ENCODE measurements around the gene ZDHHC21.

ZDHHC21 gene

DNA sequence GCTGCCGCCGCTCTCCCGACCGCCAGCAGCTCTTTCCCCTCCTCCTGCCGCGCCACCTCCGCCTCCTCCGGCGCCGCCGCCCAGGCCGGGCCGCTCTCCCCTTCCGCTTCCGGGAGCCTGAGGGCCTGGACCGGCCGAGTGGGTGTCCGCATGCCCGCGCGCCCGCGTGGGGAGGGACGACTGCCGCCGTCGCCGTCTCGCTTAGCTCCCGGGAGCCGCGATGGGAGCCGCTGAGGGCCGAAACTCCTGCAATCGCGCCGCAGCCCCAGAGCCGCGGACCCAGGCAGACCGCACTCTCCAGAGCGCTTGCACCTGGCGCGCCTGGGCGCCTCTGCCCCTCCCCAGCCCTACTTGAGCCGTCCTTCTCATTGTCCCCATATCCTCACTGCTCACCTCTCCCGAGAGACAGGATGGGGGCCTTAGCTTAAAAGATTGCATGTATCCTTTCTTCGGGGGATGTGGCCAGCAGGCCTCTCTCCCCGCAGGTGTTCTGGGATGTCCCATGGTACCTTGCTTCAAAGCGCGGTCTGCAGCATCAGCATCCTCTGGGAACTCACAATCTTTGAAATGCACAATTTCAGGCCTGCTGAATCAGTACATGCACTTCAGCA lies at the start of gene ZDHHC21:
Gene ZDHHC21, minus strand, starts transcription at position 182 of the 611 bp plus-strand sequence. CDS start 19,092 bp downstream, outside the sequence.
- peak; percentile 34 to 57 (median 42) for DNase-seq (ENCODE audit: low read depth in 2 of 3, low spot score in 1 of 3)

- DNase-seq (ENCODE audit: low read depth in 2 of 3, low spot score in 1 of 3) = no peak
Observed at GRCh38 chr9:14741369-14741768, 48.1 kb upstream of the ZDHHC21 start.

DNA sequence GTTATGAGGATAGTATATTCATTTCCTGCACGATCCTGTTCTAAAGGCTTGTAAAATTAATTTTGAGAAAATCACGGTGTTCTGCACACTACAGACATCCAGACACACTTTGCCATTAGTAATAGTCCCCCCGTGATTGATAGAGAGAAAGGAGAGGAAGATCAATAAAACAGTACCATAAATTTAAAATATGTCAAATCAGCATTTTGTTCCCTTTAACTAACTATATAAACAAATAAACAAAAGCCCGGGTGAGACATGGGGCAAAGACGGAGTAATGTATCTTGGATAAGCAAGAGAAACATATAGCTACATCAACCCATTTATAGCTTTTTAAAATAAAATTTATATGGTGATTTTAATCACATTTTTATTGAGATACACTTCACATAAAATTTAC lies 39.9 kb upstream of the ZDHHC21 start:
- DNase-seq (ENCODE audit: low read depth in 2 of 3, low spot score in 1 of 3) = no peak

GRCh38 chr9:14731294-14731981 lies 38.2 kb upstream of the ZDHHC21 start:
- no peak for DNase-seq (ENCODE audit: low read depth in 2 of 3, low spot score in 1 of 3)

DNA sequence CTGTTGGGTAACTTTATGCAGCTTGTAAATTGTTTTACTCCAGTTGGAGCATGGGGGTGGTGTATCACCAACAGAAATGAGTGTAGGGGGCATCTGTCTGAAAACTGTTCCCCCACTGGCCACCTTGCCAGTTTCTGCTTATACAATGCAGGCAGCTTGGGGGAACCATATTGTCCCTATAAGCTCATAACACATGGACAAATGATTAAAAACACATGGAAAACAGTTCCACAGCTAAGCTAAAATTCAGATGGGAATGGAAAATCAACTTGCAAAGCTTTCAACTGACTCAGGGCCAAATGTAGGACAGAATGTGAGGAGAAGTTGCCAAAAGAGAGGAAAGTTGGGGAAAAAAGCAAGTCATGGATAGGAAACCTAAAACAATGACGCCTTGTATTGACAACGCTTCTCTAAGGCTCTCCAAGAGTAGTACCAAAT lies 37.2 kb upstream of the ZDHHC21 start:
- no peak for DNase-seq (ENCODE audit: low read depth in 2 of 3, low spot score in 1 of 3)

DNA sequence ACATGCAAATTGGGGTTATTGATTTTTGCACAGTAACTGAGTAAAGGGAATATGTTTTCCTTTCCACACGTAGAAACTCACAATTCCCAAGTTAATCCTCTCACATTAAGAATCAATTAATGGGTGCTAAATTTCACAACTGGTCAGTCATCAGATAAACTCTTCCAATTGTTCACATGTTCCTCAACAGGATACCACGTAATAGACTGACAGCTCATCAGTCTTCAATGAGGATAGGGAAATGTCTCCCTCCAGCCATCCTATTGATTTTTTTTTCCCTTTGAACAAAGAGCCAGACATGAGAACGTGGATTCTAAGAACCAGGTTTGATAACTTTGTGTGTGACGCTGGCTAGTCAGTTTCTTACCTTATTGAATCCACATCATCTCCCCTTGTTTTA lies 30.1 kb upstream of the ZDHHC21 start:
- DNase-seq (ENCODE audit: low read depth in 2 of 3, low spot score in 1 of 3) = no peak

DNA sequence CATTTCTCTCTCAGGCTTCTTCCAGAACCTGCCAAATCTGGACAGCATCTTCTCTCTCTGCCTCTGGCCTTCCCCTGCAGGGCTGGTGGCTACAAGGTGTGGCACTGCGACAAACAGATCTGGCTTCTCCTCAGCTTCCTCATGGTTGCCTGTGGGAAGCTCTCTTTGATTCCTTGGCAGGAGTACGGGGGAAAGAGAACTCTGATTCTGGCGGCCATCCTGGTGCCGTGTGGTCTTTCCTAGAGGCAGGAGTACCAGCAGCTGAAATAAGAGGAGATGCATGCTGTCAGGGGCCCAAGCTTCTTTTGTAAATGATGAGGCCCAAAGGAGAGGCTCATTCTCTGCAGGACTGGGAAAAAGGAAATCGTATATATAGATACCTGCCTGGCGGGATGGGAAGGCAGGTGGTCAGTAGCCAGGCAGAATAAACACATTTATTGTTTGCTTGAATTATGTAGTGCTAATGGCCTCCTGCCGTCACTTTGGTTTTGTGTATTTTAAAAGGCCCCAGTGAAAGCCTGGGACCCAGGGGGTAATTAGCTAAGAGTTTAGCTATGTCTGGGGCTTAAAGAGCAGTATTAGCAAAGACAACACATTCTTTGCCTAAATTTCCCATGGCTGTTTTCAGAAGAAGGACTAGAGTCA lies 29.3 kb upstream of the ZDHHC21 start, which contains the start of gene CER1:
Gene CER1, minus strand, starts transcription at position 343 of the 645 bp plus-strand sequence. Its CDS starts 61 bp downstream, at position 282.
- no peak for DNase-seq (ENCODE audit: low read depth in 2 of 3, low spot score in 1 of 3)

DNA sequence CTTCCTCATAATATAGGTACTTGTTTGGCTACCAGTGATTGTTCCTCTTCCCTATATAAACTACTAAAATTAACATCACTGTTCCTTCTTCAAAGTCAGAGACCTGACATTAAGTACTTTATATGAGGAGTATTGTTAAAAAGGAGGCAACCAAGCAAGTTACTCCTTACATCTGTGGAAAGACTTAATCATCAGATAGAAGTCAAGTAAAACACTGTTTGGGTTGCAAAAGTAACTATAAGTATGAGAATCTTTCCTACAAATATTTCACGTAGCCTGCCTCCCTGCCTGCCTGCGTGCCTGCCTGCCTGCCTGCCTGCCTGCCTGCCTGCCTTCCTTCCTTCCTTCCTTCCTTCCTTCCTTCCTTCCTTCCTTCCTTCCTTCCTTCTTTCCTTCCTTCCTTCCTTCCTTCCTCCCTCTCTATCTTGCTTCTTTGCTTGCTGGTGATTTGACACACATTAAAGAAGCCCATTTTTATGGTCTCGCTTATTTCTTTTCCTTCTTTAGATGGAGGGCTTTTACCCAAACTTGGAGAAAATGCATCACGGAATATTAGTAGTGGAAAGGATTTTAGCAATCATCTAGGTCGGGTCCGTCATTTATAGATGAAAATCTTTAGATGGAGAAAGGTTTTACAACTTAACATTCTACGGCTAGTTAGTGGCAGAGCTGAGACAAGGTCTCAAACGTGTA lies 26.1 kb upstream of the ZDHHC21 start:
- DNase-seq (ENCODE audit: low read depth in 2 of 3, low spot score in 1 of 3) = no peak

GRCh38 chr9:14715102-14715501 lies 21.9 kb upstream of the ZDHHC21 start:
- no peak for DNase-seq (ENCODE audit: low read depth in 2 of 3, low spot score in 1 of 3)

- no peak for DNase-seq (ENCODE audit: low read depth in 2 of 3, low spot score in 1 of 3)
Observed at GRCh38 chr9:14713187-14713767, 20.0 kb upstream of the ZDHHC21 start.

- no peak for DNase-seq (ENCODE audit: low read depth in 2 of 3, low spot score in 1 of 3)
Observed at GRCh38 chr9:14710804-14711203, 17.6 kb upstream of the ZDHHC21 start.

DNA sequence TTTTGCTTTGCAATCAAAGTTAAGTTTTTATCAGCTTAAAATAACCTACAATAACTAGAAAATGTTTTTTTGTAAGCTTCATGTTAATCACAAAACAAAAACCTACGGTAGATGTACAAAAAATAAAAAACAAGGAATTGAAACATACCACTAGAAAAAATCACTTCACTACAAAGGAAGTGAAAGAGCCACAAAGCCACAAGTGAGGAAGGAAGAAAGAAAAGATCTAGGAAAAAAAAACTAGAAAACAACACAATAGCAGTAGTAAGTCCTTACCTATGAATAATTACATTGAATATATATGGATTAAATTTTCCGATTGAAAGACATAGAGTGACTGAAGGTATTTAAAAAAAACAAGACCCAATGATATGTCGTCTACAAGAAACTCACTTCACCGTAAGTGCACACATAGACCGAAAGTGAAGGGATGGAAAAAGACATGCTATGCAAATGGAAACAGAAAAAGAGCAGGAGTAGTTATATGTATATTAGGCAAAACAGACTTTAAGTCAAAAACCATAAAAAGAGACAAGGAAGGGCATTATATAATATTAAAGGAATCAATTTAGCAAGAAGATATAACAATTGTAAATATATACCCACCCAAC lies 13.4 kb upstream of the ZDHHC21 start:
- no peak for DNase-seq (ENCODE audit: low read depth in 2 of 3, low spot score in 1 of 3)

- no peak for DNase-seq (ENCODE audit: low read depth in 2 of 3, low spot score in 1 of 3)
Observed at GRCh38 chr9:14705079-14705478, 11.8 kb upstream of the ZDHHC21 start.

DNA sequence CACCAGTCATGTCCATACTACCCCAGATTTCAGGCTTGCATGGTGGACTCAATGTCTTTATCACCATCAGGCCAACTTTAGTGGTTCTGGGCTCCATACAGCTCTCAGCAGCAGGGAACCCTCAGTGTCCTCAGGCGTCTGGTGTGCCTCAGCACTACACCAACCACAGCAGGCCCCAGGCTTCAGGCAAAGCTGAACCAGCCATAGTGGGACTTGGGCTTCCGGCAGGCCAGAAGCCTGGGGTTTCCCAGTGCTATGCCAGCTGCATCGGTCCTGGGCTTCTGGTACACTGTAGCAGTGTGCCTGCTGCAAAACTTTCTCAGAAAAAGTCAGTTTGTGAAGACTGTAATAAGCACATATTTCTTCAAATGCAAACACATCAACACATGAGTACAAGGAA lies 11.0 kb upstream of the ZDHHC21 start:
- no peak for DNase-seq (ENCODE audit: low read depth in 2 of 3, low spot score in 1 of 3)

DNA sequence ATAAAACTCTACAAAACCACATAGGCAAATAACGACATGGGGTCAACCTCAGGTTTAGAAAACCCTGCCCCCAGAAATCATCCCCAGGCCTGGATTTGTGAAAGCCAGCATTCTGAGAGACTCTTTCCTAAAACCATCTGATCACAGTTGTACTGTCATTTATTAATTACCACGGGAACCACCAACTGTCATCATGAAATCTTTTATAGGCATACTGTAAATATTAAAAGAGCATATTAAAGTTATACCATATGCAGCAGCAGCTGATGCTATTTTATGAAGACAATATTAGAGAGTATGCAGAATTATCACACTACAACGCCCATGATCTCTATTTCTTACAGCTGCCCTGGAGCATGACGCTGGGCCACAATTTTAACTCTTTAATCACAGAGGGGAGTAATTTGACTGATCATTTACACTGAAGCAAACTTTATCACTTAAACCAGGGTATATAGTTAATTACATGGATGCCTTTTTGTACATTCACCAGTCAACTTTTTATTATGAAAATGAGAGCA lies 9.0 kb upstream of the ZDHHC21 start:
- no peak for DNase-seq (ENCODE audit: low read depth in 2 of 3, low spot score in 1 of 3)

- peak in 2 of 3 donors; percentile 4 to 14 for DNase-seq (ENCODE audit: low read depth in 2 of 3, low spot score in 1 of 3)
Observed at GRCh38 chr9:14692470-14693250, 572 bp downstream of the ZDHHC21 start.

DNA sequence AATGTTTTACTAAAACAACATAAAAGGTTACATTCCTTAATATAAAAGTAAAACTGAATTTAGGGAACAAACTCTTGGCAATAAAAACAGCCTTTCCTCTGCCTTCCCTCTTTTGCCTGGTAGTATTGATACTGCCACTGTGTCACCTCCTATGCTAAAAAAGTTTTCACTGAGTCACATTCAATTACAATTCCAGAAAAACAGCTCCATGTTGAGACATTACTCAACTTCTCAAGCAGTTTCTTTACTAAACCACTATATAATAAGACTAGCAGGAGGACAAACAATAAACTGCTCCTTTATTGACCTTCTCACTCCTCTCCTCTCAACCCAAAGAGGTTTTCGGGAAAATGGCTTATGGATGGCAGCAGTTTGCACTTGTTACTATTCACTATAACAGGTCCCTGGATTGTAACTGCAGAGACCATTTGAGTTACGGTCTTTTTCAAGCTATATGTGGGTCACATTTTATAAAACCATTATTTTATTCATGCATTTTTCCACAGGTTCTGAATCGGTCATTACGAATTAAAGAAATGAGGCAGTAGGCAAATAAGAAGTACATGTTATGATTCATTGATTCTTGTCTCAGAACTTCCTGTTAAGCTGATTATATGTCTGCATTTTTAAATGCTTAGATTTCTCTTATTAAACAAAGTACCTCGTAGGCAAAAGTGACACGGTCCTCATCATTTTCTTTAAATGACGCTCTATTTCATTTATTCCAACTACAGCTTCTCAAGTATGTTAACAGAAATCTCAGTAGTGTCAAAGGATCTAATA lies 2.1 kb downstream of the ZDHHC21 start:
- DNase-seq (ENCODE audit: low read depth in 2 of 3, low spot score in 1 of 3) = no peak

DNA sequence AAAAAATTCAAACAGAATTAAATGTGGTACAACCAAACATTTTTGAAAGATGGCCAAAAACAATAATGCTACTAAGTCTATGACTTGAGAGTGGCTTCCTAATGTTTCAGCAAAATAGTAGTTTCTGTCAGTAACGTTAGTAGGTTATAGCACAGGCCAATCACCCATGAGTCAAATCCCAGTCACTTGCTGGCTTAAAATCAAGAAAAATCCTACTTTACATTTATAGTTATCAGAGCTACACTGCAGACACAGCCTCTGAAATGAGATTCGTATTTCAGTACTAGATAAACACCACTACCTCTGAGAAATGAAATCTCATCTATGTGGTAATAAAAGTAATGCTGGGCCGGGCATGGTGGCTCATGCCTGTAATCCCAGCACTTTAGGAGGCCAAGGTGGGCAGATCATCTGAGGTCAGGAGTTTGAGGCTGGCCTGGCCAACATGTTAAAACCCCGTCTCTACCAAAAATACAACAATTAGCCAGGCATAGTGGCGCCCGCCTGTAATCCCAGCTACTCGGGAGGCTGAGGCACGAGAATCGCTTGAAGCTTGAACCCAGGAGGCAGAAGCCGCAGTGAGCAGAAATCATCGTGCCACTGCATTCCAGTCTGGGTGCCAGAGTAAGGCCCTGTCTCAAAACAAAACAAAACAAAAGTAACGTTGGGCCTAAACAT lies 6.1 kb downstream of the ZDHHC21 start:
- no peak for DNase-seq (ENCODE audit: low read depth in 2 of 3, low spot score in 1 of 3)

Data from stimulated activated CD4-positive, alpha-beta T cell treated with anti-CD3 and anti-CD28 coated beads, Interleukin-12 subunit alpha, Interleukin-12 subunit beta, amount 100 ng/mL, for 48 hours (primary cell).